ENCODE measurements around the gene UBR4. TPM values are rescaled to one million over a fixed set of nuclear protein-coding genes. Genes with fewer than 3 reads are reported as not detected.
A peak's percentile ranks its signal among the peaks of the same experiment; 100 is the strongest.

The UBR4 gene
- total and polyA plus RNA-seq, 7 experiments from 2014 or later: 18.9 to 174 (median 151) TPM

DNA sequence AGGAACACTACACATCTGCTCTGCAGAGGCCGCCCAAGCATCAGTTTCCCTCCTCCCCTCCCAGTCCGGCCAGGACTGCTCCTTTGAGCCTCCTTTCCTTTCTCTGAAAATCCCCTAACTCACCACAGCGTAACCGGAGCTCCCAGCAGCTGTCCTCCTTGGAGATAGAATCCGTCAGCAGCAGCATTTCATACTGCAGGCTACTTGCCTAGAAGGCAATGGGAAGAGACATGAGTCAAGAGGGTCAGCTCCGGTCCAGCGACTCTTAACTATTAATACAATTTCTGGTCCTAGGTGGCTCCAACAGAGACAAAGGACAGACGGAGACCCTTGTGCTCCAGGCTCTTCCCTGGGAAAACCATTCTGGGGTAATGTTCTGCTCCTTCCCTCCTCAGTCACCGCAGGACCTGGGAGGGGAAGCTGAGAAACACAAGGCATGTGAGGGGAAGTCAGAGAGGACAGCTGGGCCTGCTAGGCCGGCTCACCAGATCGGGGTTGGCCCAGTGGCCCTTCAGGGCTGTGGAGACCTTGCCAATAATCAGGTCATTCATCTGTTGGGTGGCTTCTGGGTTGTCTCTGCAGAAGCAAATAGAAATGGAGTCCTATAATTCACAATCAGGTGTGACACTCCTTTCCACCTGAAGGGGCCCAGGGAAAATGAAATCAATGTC is 99.7 kb downstream of the UBR4 start:
- H3K36me3 Mint-ChIP-seq: peaks cover 8 to 86% (median 52%) of the 10 kb centered on the region in 5 donors
- ATAC-seq (no peak), DNase-seq (no peak)
- H3K4me1 Mint-ChIP-seq: peaks cover 0 to 6% (median 0%) of the 10 kb centered on the region in 7 donors
- no peaks in the 10 kb centered on the region for H3K9me3 ChIP-seq (ENCODE audit: control insufficient read depth in 2 of 3, low read length in 3 of 3)
- ChIA-PET POLR2A (no interaction called here), CTCF (interaction anchor here (0.6 kb wide), 1 partner anchor 42 kb away, joined by 3 read pairs; no protein-coding TSS in a partner anchor)
- no peak overlapping the region for H3K27ac Mint-ChIP-seq
- no peaks in the 10 kb centered on the region for H3K9me3 Mint-ChIP-seq
- intact Hi-C loops (cut with micrococcal nuclease): loop anchor here in 1 of 2 donors (5.0 kb wide), 1 partner anchor 153 kb away; the partner anchor contains the start of gene IFFO2
- no peak overlapping the region for H3K4me3 ChIP-seq (ENCODE audit: low read length)
- peaks cover 47 to 99% (median 66%) of the 10 kb centered on the region in 3 experiments for H3K36me3 ChIP-seq (ENCODE audit: control insufficient read depth in 2 of 3, insufficient read depth in 3 of 3, low read length in 3 of 3)
- H3K27me3 ChIP-seq (ENCODE audit: control insufficient read depth in 2 of 2, insufficient read depth in 2 of 2, low read length in 2 of 2): no peaks in the 10 kb centered on the region
- H3K27me3 Mint-ChIP-seq: no peaks in the 10 kb centered on the region
- no peaks in the 10 kb centered on the region for H3K4me1 ChIP-seq (ENCODE audit: control insufficient read depth in 2 of 2, insufficient read depth in 2 of 2, low read length in 2 of 2)
- H3K4me3 Mint-ChIP-seq: no peak overlapping the region
- no peak overlapping the region for H3K27ac ChIP-seq (ENCODE audit: low read depth, low read length)

DNA sequence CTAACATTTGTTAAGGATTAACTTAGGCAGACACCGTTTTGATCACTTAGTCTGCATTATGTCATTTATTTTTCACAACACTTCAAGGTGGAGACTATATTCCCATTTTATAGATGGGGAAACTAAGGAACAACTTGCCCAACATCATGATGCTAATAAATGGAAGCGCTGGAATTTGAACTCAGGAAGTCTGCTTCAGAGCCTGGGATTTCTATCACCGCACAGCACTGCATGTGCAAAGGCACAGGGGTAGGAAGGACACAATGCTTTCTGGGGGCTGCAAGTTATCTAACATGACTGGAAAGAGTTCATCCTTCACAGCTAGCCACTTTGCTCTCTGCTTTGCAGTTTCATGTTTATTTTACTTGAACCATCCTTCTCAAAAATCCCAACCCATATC is 100.5 kb downstream of the UBR4 start:
- intact Hi-C loops (cut with micrococcal nuclease): no loop called here
- Mint-ChIP-seq H3K4me3 (no peak overlapping the region), H3K4me1 (peaks cover 0 to 3% (median 0%) of the 10 kb centered on the region in 7 donors), H3K27ac (peak overlapping the region in 1 of 9 donors; percentile 1), H3K27me3 (no peaks in the 10 kb centered on the region), H3K36me3 (peaks cover 4 to 86% (median 45%) of the 10 kb centered on the region in 5 donors), H3K9me3 (no peaks in the 10 kb centered on the region)
- H3K9me3 ChIP-seq (ENCODE audit: control insufficient read depth in 2 of 3, low read length in 3 of 3): no peaks in the 10 kb centered on the region
- ChIA-PET POLR2A (no interaction called here), CTCF (interaction anchor here (0.9 kb wide), 1 partner anchor 12 kb away, joined by 3 read pairs; no protein-coding TSS in a partner anchor)
- no peaks in the 10 kb centered on the region for H3K27me3 ChIP-seq (ENCODE audit: control insufficient read depth in 2 of 2, insufficient read depth in 2 of 2, low read length in 2 of 2)
- no peaks in the 10 kb centered on the region for H3K4me1 ChIP-seq (ENCODE audit: control insufficient read depth in 2 of 2, insufficient read depth in 2 of 2, low read length in 2 of 2)
- no peak for DNase-seq
- no peak overlapping the region for H3K4me3 ChIP-seq (ENCODE audit: low read length)
- peaks cover 46 to 99% (median 66%) of the 10 kb centered on the region in 3 experiments for H3K36me3 ChIP-seq (ENCODE audit: control insufficient read depth in 2 of 3, insufficient read depth in 3 of 3, low read length in 3 of 3)
- no peak for ATAC-seq
- H3K27ac ChIP-seq (ENCODE audit: low read depth, low read length): no peak overlapping the region

DNA sequence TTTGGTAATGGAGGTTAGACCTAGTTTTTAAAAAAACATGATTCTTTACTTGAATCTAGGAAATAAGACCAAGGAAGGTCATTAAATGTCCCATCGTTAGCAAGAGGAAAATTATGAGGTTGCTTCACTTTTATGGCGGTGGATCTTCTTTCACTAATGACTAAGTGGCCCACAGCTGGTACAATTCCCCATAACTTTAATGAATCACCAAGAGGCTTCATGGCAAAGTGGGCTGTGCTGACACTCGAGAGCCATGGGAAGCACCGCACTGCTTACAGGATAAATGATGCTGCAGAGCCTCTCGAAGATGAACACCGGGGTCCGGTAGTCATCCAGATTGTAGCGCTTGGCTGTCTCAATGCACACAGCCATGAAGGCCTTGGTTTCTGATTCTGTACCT is 108.8 kb downstream of the UBR4 start:
- Histone ChIP-seq H3K27ac (ENCODE audit: low read depth, low read length) (no peak overlapping the region), H3K36me3 (ENCODE audit: control insufficient read depth in 2 of 3, insufficient read depth in 3 of 3, low read length in 3 of 3) (peaks cover 27 to 99% (median 66%) of the 10 kb centered on the region in 3 experiments), H3K4me1 (ENCODE audit: control insufficient read depth in 2 of 2, insufficient read depth in 2 of 2, low read length in 2 of 2) (no peaks in the 10 kb centered on the region), H3K4me3 (ENCODE audit: low read length) (no peak overlapping the region), H3K27me3 (ENCODE audit: control insufficient read depth in 2 of 2, insufficient read depth in 2 of 2, low read length in 2 of 2) (no peaks in the 10 kb centered on the region), H3K9me3 (ENCODE audit: control insufficient read depth in 2 of 3, low read length in 3 of 3) (no peaks in the 10 kb centered on the region)
- POLR2A ChIA-PET: no interaction called here
- H3K4me1 Mint-ChIP-seq: peaks cover 0 to 7% (median 0%) of the 10 kb centered on the region in 7 donors
- ATAC-seq: no peak
- CTCF ChIA-PET: no interaction called here
- no peaks in the 10 kb centered on the region for H3K27me3 Mint-ChIP-seq
- intact Hi-C loops (cut with micrococcal nuclease): no loop called here
- no peaks in the 10 kb centered on the region for H3K9me3 Mint-ChIP-seq
- H3K27ac Mint-ChIP-seq: no peak overlapping the region
- H3K36me3 Mint-ChIP-seq: peaks cover 9 to 78% (median 38%) of the 10 kb centered on the region in 5 donors
- no peak for DNase-seq
- no peak overlapping the region for H3K4me3 Mint-ChIP-seq

DNA sequence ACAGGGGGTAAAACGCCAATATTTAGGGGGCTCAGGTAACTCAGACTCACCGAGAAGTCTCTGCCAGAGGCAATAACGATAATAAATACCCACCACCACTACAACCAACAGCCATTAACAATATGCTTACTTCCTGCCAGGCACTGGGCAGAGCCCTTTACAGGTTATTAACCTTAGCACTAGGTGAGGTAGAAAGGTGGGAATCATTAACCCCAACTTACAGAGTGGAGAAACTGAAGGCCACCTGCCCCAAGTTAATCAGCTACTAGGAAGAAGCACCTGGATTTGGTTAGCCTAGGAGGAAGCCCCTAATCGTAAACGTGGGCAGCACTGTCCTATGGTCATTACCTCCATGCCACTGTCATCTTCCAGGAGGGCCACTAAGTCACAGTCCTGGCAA is 110.0 kb downstream of the UBR4 start:
- CTCF ChIA-PET: no interaction called here
- Mint-ChIP-seq H3K36me3 (peaks cover 16 to 73% (median 36%) of the 10 kb centered on the region in 5 donors), H3K9me3 (no peaks in the 10 kb centered on the region), H3K4me3 (no peak overlapping the region), H3K27ac (no peak overlapping the region), H3K4me1 (peaks cover 0 to 7% (median 0%) of the 10 kb centered on the region in 7 donors), H3K27me3 (no peaks in the 10 kb centered on the region)
- no peaks in the 10 kb centered on the region for H3K4me1 ChIP-seq (ENCODE audit: control insufficient read depth in 2 of 2, insufficient read depth in 2 of 2, low read length in 2 of 2)
- no peak overlapping the region for H3K4me3 ChIP-seq (ENCODE audit: low read length)
- H3K9me3 ChIP-seq (ENCODE audit: control insufficient read depth in 2 of 3, low read length in 3 of 3): no peaks in the 10 kb centered on the region
- DNase-seq (no peak), ATAC-seq (no peak)
- POLR2A ChIA-PET: no interaction called here
- H3K36me3 ChIP-seq (ENCODE audit: control insufficient read depth in 2 of 3, insufficient read depth in 3 of 3, low read length in 3 of 3): peaks cover 26 to 99% (median 68%) of the 10 kb centered on the region in 3 experiments
- intact Hi-C loops (cut with micrococcal nuclease): no loop called here
- no peaks in the 10 kb centered on the region for H3K27me3 ChIP-seq (ENCODE audit: control insufficient read depth in 2 of 2, insufficient read depth in 2 of 2, low read length in 2 of 2)
- H3K27ac ChIP-seq (ENCODE audit: low read depth, low read length): no peak overlapping the region

DNA sequence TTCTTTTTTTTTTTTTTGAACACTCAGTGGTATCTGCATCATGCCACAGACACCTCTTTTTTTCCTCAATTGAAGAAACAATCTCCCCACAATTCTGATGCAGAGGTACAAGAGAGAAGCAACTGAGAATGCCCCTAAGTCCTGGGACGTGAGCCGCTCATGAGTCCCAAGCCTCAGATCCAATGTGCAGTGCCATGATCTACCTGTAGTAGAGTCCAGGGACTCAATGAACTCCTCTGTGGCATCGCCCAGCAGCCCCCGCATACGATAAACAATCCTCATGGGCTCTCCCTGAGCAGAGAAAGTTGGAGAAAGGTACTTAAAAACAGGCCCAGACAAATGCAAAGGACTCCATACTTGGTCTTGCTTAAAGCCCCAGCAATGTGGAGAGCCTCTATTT is 113.1 kb downstream of the UBR4 start:
- H3K36me3 ChIP-seq (ENCODE audit: control insufficient read depth in 2 of 3, insufficient read depth in 3 of 3, low read length in 3 of 3): peaks cover 52 to 99% (median 85%) of the 10 kb centered on the region in 3 experiments
- no peaks in the 10 kb centered on the region for H3K9me3 ChIP-seq (ENCODE audit: control insufficient read depth in 2 of 3, low read length in 3 of 3)
- H3K27ac ChIP-seq (ENCODE audit: low read depth, low read length): no peak overlapping the region
- peak overlapping the region in 3 of 9 donors; percentile 1 to 54 (median 36) for H3K27ac Mint-ChIP-seq
- no peaks in the 10 kb centered on the region for H3K27me3 ChIP-seq (ENCODE audit: control insufficient read depth in 2 of 2, insufficient read depth in 2 of 2, low read length in 2 of 2)
- no peaks in the 10 kb centered on the region for H3K9me3 Mint-ChIP-seq
- H3K36me3 Mint-ChIP-seq: peaks cover 21 to 74% (median 43%) of the 10 kb centered on the region in 5 donors
- H3K4me3 ChIP-seq (ENCODE audit: low read length): no peak overlapping the region
- ATAC-seq (no peak), DNase-seq (no peak)
- H3K4me1 Mint-ChIP-seq: peaks cover 0 to 7% (median 0%) of the 10 kb centered on the region in 7 donors
- ChIA-PET POLR2A (interaction anchor here (0.9 kb wide), 1 partner anchor 147 kb away, joined by 3 read pairs; no protein-coding TSS in a partner anchor), CTCF (interaction anchor here (1.1 to 2.2 kb wide), 6 partner anchors 15 to 213 kb away, joined by 3 to 11 read pairs (median 5); no protein-coding TSS in a partner anchor)
- intact Hi-C loops (cut with micrococcal nuclease): loop anchor here (1.0 to 5.0 kb wide), 4 partner anchors 85 to 213 kb away; no protein-coding TSS in a partner anchor
- H3K4me3 Mint-ChIP-seq: no peak overlapping the region
- no peaks in the 10 kb centered on the region for H3K27me3 Mint-ChIP-seq
- H3K4me1 ChIP-seq (ENCODE audit: control insufficient read depth in 2 of 2, insufficient read depth in 2 of 2, low read length in 2 of 2): no peaks in the 10 kb centered on the region

DNA sequence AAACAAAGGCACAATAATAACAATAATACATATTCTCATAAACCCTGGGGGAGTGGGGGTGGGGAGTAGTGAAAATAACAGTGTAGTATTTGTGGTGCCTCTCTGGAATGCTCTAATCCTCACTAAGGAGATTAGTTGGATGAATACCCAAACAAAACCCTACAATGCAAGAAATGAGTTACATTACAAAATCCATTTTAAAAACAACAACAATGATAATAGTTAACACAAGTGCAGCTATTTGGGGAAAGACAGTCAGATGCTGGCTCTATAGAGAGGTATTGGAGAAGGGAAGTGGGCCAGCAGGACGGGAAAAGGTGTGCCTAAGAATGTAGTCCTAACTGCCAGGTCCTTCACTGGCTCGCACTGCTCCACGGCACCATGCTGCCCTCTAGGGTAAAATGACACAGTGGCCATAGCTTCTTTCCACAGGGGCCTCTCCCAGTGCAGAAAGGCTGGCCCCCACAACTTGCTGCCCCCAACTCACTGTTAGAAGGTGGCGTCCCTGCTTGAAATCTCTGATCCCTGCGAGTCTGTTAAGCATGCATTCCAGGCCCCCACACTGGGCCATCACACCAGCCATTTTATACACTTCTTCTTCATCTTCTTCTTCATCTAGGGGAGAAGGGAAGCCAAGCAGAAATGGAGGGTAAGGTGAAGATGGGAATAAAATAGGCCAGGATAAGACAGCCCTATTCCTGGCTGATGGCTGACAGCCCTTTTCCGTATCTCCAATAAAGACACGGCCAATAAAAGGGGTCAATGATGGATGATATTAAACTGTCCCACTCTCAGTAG is 113.8 kb downstream of the UBR4 start:
- Mint-ChIP-seq H3K36me3 (peaks cover 24 to 74% (median 47%) of the 10 kb centered on the region in 5 donors), H3K27me3 (no peaks in the 10 kb centered on the region), H3K27ac (peak overlapping the region in 2 of 9 donors; percentile 1 to 32), H3K4me1 (peaks cover 0 to 7% (median 0%) of the 10 kb centered on the region in 7 donors), H3K9me3 (no peaks in the 10 kb centered on the region), H3K4me3 (no peak overlapping the region)
- ATAC-seq: no peak
- Histone ChIP-seq H3K36me3 (ENCODE audit: control insufficient read depth in 2 of 3, insufficient read depth in 3 of 3, low read length in 3 of 3) (peaks cover 52 to 99% (median 80%) of the 10 kb centered on the region in 3 experiments), H3K4me1 (ENCODE audit: control insufficient read depth in 2 of 2, insufficient read depth in 2 of 2, low read length in 2 of 2) (no peaks in the 10 kb centered on the region), H3K27me3 (ENCODE audit: control insufficient read depth in 2 of 2, insufficient read depth in 2 of 2, low read length in 2 of 2) (no peaks in the 10 kb centered on the region), H3K9me3 (ENCODE audit: control insufficient read depth in 2 of 3, low read length in 3 of 3) (no peaks in the 10 kb centered on the region), H3K27ac (ENCODE audit: low read depth, low read length) (no peak overlapping the region), H3K4me3 (ENCODE audit: low read length) (no peak overlapping the region)
- CTCF ChIA-PET: interaction anchor here (0.9 to 2.2 kb wide), 10 partner anchors 16 to 212 kb away, joined by 3 to 11 read pairs (median 4); no protein-coding TSS in a partner anchor
- peak in 5 of 9 donors; percentile 13 to 28 (median 24) for DNase-seq
- intact Hi-C loops (cut with micrococcal nuclease): loop anchor here (1.0 to 5.0 kb wide), 4 partner anchors 84 to 212 kb away; no protein-coding TSS in a partner anchor
- POLR2A ChIA-PET: interaction anchor here (0.8 to 1.6 kb wide), 3 partner anchors 22 to 189 kb away, joined by 3 to 9 read pairs (median 6); no protein-coding TSS in a partner anchor

All from naive thymus-derived CD4-positive, alpha-beta T cell (primary cell).